Lung microvascular endothelial cell (primary cell): Measurements from ENCODE around the gene SYT12. TPM values are rescaled to one million over a fixed set of nuclear protein-coding genes. Genes with fewer than 3 reads are reported as not detected.
A peak's percentile ranks its signal among the peaks of the same experiment; 100 is the strongest.

Experiments
- DNase-seq, 2 donors: peaks; one replicate each; pipeline versions ENCODE4 v3.0.0 to v3.0.0-alpha.2; 2010; ENCODE audit warnings: low read depth in 2 of 2
- total RNA-seq: library from RNA; depleted of rRNA; stranded (reverse); fragments of >200 nt; gene quantifications from 2 replicates; pipeline ENCODE4 v1.2.1, GENCODE V29; 2014

The SYT12 gene
- total RNA-seq, 1 donor from 2014 or later = under 0.01 TPM

GRCh38 chr11:67027943-67028542, 5.1 kb downstream of the SYT12 start:
- DNase-seq = no peak

GRCh38 chr11:67029146-67029545, 6.2 kb downstream of the SYT12 start:
- peak in 1 of 2 donors; percentile 35 for DNase-seq

GRCh38 chr11:67030976-67031375, 8.0 kb downstream of the SYT12 start:
- DNase-seq = no peak

GRCh38 chr11:67031791-67032561, 9.0 kb downstream of the SYT12 start:
- peak in 1 of 2 donors; percentile 28 for DNase-seq

GRCh38 chr11:67032830-67033551, 10.1 kb downstream of the SYT12 start:
- DNase-seq = peak; percentile 28 to 81

- peak in 1 of 2 donors; percentile 56 for DNase-seq
These were observed 10.8 kb downstream of the SYT12 start for GRCh38 chr11:67033661-67034166.

GRCh38 chr11:67034350-67034749, 11.4 kb downstream of the SYT12 start:
- no peak for DNase-seq

GRCh38 chr11:67040147-67040546, 17.2 kb downstream of the SYT12 start:
- no peak for DNase-seq

- DNase-seq = no peak
These were observed 18.7 kb downstream of the SYT12 start for GRCh38 chr11:67041602-67042001.

GRCh38 chr11:67043572-67044349, 20.8 kb downstream of the SYT12 start:
- no peak for DNase-seq

GRCh38 chr11:67044496-67044895, 21.6 kb downstream of the SYT12 start:
- no peak for DNase-seq

GRCh38 chr11:67045314-67045713, 22.4 kb downstream of the SYT12 start:
- peak in 1 of 2 donors; percentile 67 for DNase-seq

- DNase-seq = no peak
These were observed 25.7 kb downstream of the SYT12 start for GRCh38 chr11:67048515-67049130.

- no peak for DNase-seq
These were observed 27.2 kb downstream of the SYT12 start for GRCh38 chr11:67050139-67050538.

GRCh38 chr11:67051180-67051893, 28.4 kb downstream of the SYT12 start:
- no peak for DNase-seq

GRCh38 chr11:67051945-67052488, 29.1 kb downstream of the SYT12 start:
- no peak for DNase-seq

GRCh38 chr11:67052891-67053290, 30.0 kb downstream of the SYT12 start:
- DNase-seq = no peak

GRCh38 chr11:67053896-67054329, 31.0 kb downstream of the SYT12 start:
- DNase-seq = peak; percentile 47 to 67

- DNase-seq = peak in 1 of 2 donors; percentile 49
These were observed 31.5 kb downstream of the SYT12 start for GRCh38 chr11:67054346-67054835.
